Mucosa of stomach (tissue), 1 donor: Measurements from ENCODE around the gene IL17C.
A peak's percentile ranks its signal among the peaks of the same experiment; 100 is the strongest.

Source experiments
- H3K27me3 ChIP-seq: one replicate; pipeline ENCODE4 v1.7.0; 2013; ENCODE audit warnings: mild to moderate bottlenecking, low read length; ENCODE audit not compliant: control insufficient read depth, insufficient read depth
- H3K36me3 ChIP-seq: one replicate; pipeline ENCODE4 v1.7.0; 2013; ENCODE audit warnings: low read length; ENCODE audit not compliant: control insufficient read depth, insufficient read depth
- H3K4me1 ChIP-seq: one replicate; pipeline ENCODE4 v1.7.0; 2013; ENCODE audit warnings: mild to moderate bottlenecking, low read length; ENCODE audit not compliant: control insufficient read depth, insufficient read depth
- H3K4me3 ChIP-seq: one replicate; pipeline ENCODE4 v1.7.0; 2013; ENCODE audit warnings: low read length
- H3K9ac ChIP-seq: one replicate; pipeline ENCODE4 v1.7.0; 2013; ENCODE audit warnings: mild to moderate bottlenecking, low read length, moderate library complexity
- H3K9me3 ChIP-seq: one replicate; pipeline ENCODE4 v1.7.0; 2013; ENCODE audit warnings: mild to moderate bottlenecking, low read length, moderate library complexity; ENCODE audit not compliant: control insufficient read depth
- donor health status: Pancreatic carcinoma.

The IL17C gene

GRCh38 chr16:88678224-88678979 is 40.0 kb downstream of the IL17C start:
- Histone ChIP-seq H3K27me3 (peaks cover 40% of the 10 kb centered on the region), H3K9me3 (no peaks in the 10 kb centered on the region), H3K4me1 (no peaks in the 10 kb centered on the region), H3K36me3 (no peaks in the 10 kb centered on the region), H3K9ac (no peak overlapping the region), H3K4me3 (no peak overlapping the region)

- Histone ChIP-seq H3K27me3 (peaks cover 61% of the 10 kb centered on the region), H3K36me3 (no peaks in the 10 kb centered on the region), H3K9me3 (no peaks in the 10 kb centered on the region), H3K4me1 (peaks cover 2% of the 10 kb centered on the region), H3K9ac (no peak overlapping the region), H3K4me3 (no peak overlapping the region)
These were observed 42.2 kb downstream of the IL17C start for GRCh38 chr16:88680554-88681083.

GRCh38 chr16:88681084-88681680 is 42.8 kb downstream of the IL17C start:
- H3K4me3 ChIP-seq, result no peak overlapping the region
- H3K9me3 ChIP-seq, result no peaks in the 10 kb centered on the region
- H3K4me1 ChIP-seq, result peaks cover 8% of the 10 kb centered on the region
- no peaks in the 10 kb centered on the region for H3K36me3 ChIP-seq
- H3K27me3 ChIP-seq, result peaks cover 66% of the 10 kb centered on the region
- H3K9ac ChIP-seq, result no peak overlapping the region

GRCh38 chr16:88681709-88682451 is 43.5 kb downstream of the IL17C start:
- Histone ChIP-seq H3K4me3 (no peak overlapping the region), H3K36me3 (no peaks in the 10 kb centered on the region), H3K9me3 (no peaks in the 10 kb centered on the region), H3K27me3 (peaks cover 66% of the 10 kb centered on the region), H3K9ac (no peak overlapping the region), H3K4me1 (peaks cover 11% of the 10 kb centered on the region)

GRCh38 chr16:88684569-88685155 is 46.3 kb downstream of the IL17C start:
- H3K36me3 ChIP-seq, result no peaks in the 10 kb centered on the region
- peaks cover 27% of the 10 kb centered on the region for H3K4me1 ChIP-seq
- H3K9ac ChIP-seq, result no peak overlapping the region
- H3K27me3 ChIP-seq, result peaks cover 50% of the 10 kb centered on the region
- H3K4me3 ChIP-seq, result no peak overlapping the region
- no peaks in the 10 kb centered on the region for H3K9me3 ChIP-seq

GRCh38 chr16:88685156-88686061 is 47.0 kb downstream of the IL17C start:
- Histone ChIP-seq H3K36me3 (no peaks in the 10 kb centered on the region), H3K9ac (peak overlapping the region; percentile 41), H3K27me3 (peaks cover 50% of the 10 kb centered on the region), H3K4me3 (no peak overlapping the region), H3K4me1 (peaks cover 27% of the 10 kb centered on the region), H3K9me3 (no peaks in the 10 kb centered on the region)

GRCh38 chr16:88686062-88686438 is 47.7 kb downstream of the IL17C start:
- peaks cover 27% of the 10 kb centered on the region for H3K4me1 ChIP-seq
- no peaks in the 10 kb centered on the region for H3K36me3 ChIP-seq
- peaks cover 54% of the 10 kb centered on the region for H3K27me3 ChIP-seq
- no peaks in the 10 kb centered on the region for H3K9me3 ChIP-seq
- H3K9ac ChIP-seq, result peak overlapping the region; percentile 41
- H3K4me3 ChIP-seq, result no peak overlapping the region

GRCh38 chr16:88686439-88687253 is 48.3 kb downstream of the IL17C start, which contains the start of gene SNAI3:
Gene SNAI3 (minus strand): TSS chr16:88686507. CDS start chr16:88686406, 101 bp downstream.
- H3K27me3 ChIP-seq, result peaks cover 55% of the 10 kb centered on the region
- no peaks in the 10 kb centered on the region for H3K9me3 ChIP-seq
- H3K36me3 ChIP-seq, result no peaks in the 10 kb centered on the region
- H3K9ac ChIP-seq, result peak within 1 kb of the TSS; percentile 41
- peaks cover 27% of the 10 kb centered on the region for H3K4me1 ChIP-seq
- H3K4me3 ChIP-seq, result no peak within 1 kb of the TSS

- no peaks in the 10 kb centered on the region for H3K9me3 ChIP-seq
- no peaks in the 10 kb centered on the region for H3K36me3 ChIP-seq
- peaks cover 49% of the 10 kb centered on the region for H3K27me3 ChIP-seq
- H3K4me1 ChIP-seq, result peaks cover 30% of the 10 kb centered on the region
- no peak overlapping the region for H3K4me3 ChIP-seq
- H3K9ac ChIP-seq, result no peak overlapping the region
These were observed 48.8 kb downstream of the IL17C start for GRCh38 chr16:88687254-88687576.

- peaks cover 48% of the 10 kb centered on the region for H3K27me3 ChIP-seq
- no peak overlapping the region for H3K4me3 ChIP-seq
These were observed 49.3 kb downstream of the IL17C start for GRCh38 chr16:88687676-88688012.

More at GRCh38 chr16:88687676-88688012, 49.3 kb downstream of the IL17C start:
- Histone ChIP-seq H3K9ac (no peak overlapping the region), H3K36me3 (no peaks in the 10 kb centered on the region), H3K4me1 (peaks cover 34% of the 10 kb centered on the region), H3K9me3 (no peaks in the 10 kb centered on the region)
